ENCODE measurements around the gene PRSS50.

GRCh38 chr3:46670000-46670890 is 47.4 kb downstream of the PRSS50 start:
- TF ChIP-seq POLR2A (IDR thresholded peaks at IDR 0.05) (no peak), CTCF (IDR thresholded peaks at IDR 0.05) (no peak)

Data from gastroesophageal sphincter (tissue), 3 donors.